Measurements from ENCODE around the gene HRK.
A peak's percentile ranks its signal among the peaks of the same experiment; 100 is the strongest.

Gene HRK

DNA sequence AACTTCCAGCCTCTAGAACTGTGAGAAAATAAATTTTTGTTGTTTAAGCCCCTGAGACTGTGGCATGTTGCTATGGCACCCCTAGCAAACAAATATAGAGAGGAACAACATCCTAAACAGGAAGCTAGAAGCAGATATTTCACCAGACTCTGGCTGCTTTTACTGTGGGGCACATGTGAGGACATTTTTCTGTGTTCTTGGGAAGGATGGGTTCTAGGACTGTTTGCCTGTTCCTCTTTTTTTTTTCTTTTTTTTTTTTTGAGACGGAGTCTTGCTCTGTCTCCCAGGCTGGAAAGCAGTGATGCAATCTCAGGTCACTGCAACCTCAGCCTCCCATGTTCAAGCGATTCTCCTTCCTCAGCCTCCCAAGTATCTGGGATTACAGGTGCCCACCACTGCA is 4.2 kb upstream of the HRK start:
- Mint-ChIP-seq H3K4me1 (peaks cover 16% of the 10 kb centered on the region), H3K27ac (no peak overlapping the region), H3K9me3 (no peaks in the 10 kb centered on the region), H3K27me3 (ENCODE audit: low read depth) (peaks cover 63% of the 10 kb centered on the region), H3K4me3 (no peak overlapping the region), H3K36me3 (ENCODE audit: low read depth) (no peaks in the 10 kb centered on the region)
- TF ChIP-seq, protein P1, sequence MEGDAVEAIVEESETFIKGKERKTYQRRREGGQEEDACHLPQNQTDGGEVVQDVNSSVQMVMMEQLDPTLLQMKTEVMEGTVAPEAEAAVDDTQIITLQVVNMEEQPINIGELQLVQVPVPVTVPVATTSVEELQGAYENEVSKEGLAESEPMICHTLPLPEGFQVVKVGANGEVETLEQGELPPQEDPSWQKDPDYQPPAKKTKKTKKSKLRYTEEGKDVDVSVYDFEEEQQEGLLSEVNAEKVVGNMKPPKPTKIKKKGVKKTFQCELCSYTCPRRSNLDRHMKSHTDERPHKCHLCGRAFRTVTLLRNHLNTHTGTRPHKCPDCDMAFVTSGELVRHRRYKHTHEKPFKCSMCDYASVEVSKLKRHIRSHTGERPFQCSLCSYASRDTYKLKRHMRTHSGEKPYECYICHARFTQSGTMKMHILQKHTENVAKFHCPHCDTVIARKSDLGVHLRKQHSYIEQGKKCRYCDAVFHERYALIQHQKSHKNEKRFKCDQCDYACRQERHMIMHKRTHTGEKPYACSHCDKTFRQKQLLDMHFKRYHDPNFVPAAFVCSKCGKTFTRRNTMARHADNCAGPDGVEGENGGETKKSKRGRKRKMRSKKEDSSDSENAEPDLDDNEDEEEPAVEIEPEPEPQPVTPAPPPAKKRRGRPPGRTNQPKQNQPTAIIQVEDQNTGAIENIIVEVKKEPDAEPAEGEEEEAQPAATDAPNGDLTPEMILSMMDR (IDR thresholded peaks at IDR 0.05; ENCODE audit: unreplicated experiment in 3 of 3) = no peak

DNA sequence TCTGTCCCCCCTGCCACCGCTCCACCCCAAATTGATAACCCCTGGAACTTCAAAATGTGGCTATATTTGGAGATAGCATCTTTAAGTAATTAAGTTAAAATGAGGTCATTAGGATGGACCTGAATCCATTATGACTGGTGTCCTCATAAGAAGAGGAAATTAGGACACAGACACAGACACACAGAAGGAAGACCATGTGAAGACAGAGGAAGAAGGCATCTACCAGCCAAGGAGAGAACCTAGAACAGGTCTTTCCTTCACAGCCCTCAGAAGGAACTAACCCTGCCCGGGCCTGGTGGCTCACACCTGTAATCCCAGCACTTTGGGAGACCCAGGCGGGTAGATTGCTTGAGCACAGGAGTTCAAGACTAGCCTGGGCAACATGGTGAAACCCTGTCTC is 3.6 kb upstream of the HRK start:
- Mint-ChIP-seq H3K27ac (no peak overlapping the region), H3K36me3 (ENCODE audit: low read depth) (no peaks in the 10 kb centered on the region), H3K27me3 (ENCODE audit: low read depth) (peaks cover 69% of the 10 kb centered on the region), H3K4me1 (peaks cover 23% of the 10 kb centered on the region), H3K9me3 (no peaks in the 10 kb centered on the region), H3K4me3 (no peak overlapping the region)
- TF ChIP-seq, protein P1 (IDR thresholded peaks at IDR 0.05; ENCODE audit: unreplicated experiment in 3 of 3) = no peak

DNA sequence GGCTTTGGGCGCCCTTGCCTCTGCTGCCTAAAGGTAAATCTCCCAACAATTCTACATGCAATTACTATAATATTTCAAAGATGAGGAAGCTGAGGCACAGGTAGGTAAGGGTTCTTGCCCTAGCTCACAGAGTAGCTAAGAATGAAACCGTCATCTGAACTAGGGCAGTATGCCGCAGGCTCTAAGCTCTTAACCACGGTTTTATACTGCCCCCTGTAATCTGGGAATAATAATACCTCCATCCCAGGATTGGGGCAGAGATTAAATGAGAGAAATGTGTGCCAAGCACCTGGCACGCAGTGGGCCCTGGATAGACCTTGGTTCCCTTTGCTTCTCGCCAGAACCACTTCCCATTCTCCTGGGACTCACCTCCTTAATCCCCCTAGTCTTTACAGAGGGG is 1.5 kb upstream of the HRK start:
- Mint-ChIP-seq H3K4me1 (peaks cover 37% of the 10 kb centered on the region), H3K9me3 (no peaks in the 10 kb centered on the region), H3K4me3 (peak overlapping the region; percentile 79 to 84 (median 80)), H3K36me3 (ENCODE audit: low read depth) (no peaks in the 10 kb centered on the region), H3K27ac (no peak overlapping the region), H3K27me3 (ENCODE audit: low read depth) (peaks cover 83% of the 10 kb centered on the region)
- TF ChIP-seq, protein P1 (IDR thresholded peaks at IDR 0.05; ENCODE audit: unreplicated experiment in 3 of 3) = peak; percentile 19 to 32 (median 29)

DNA sequence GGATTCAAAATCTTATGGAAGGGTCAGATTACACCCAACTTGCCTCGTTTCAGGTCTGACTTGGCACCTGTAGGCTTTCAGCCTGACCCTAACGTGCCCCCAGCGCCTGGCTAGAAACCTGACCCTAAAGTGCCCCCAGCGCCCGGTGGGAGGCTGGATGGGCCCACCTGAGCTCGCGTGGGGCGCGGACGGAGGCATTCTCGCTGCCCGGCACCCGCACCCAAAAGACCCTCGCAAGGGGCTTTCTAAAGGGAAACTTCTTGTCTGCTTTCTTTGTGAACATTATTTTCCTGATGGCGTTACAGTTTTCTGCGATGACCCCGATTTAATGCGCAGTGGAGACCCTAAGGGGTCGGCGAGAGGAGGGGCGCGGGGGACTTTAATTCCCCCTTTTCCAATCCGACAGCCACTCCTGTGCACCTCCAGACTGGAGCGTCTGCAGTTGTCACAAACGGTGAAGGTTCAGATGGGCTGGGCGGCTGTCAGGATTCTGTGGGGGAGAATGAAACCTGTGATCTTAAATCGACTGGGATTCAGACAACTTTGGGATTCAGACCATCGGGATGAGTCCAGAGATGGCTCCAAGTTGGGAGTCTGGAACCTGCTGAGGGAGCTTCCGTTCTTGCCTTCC is 751 bp upstream of the HRK start:
- TF ChIP-seq, protein P1 (IDR thresholded peaks at IDR 0.05; ENCODE audit: unreplicated experiment in 3 of 3) = no peak
- Mint-ChIP-seq H3K27ac (no peak overlapping the region), H3K4me3 (peak overlapping the region; percentile 79 to 84 (median 80)), H3K27me3 (ENCODE audit: low read depth) (peaks cover 84% of the 10 kb centered on the region), H3K9me3 (no peaks in the 10 kb centered on the region), H3K4me1 (peaks cover 37% of the 10 kb centered on the region), H3K36me3 (ENCODE audit: low read depth) (no peaks in the 10 kb centered on the region)

DNA sequence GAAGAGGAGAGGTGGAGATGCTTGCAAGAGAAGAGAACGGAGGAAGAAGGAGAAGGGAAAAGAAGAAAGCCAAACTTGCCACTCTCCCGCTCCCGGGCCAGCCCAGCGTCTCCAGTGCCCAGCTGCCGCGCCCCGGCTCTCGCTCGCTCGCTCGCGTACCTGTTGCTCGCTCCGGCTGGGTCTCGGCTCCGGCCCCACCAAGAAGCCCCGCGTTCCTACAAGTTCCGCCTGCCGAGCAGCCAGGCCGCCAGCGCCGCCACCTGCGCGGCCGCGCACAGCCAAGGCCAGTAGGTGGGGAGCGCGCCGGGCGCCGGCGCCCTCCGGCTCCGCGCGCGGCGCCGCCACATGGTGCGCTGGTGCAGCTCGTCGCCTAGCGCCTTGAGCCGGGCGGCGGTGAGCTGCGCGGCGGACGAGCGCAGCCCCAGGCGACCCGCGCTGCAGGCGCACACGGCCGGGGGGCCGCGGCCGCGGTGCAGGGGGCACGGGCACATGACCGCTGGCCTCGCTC is 370 bp downstream of the HRK start:
- H3K4me3 Mint-ChIP-seq = peak overlapping the region; percentile 87 to 90 (median 89)
- peaks cover 90% of the 10 kb centered on the region for H3K27me3 Mint-ChIP-seq (ENCODE audit: low read depth)
- H3K4me1 Mint-ChIP-seq = peaks cover 48% of the 10 kb centered on the region
- H3K36me3 Mint-ChIP-seq (ENCODE audit: low read depth) = no peaks in the 10 kb centered on the region
- H3K9me3 Mint-ChIP-seq = no peaks in the 10 kb centered on the region
- H3K27ac Mint-ChIP-seq = no peak overlapping the region
- TF ChIP-seq, protein P1 (IDR thresholded peaks at IDR 0.05; ENCODE audit: unreplicated experiment in 3 of 3) = no peak

Data from nephron (organoid).